Natural killer cell treated with Interleukin-12 subunit alpha and Interleukin-12 subunit beta and Interleukin-15 and Interleukin-18, amount 100 ng/mL, for 72 hours (primary cell): ENCODE measurements around the gene CALB2. TPM values are rescaled to one million over a fixed set of nuclear protein-coding genes. Genes with fewer than 3 reads are reported as not detected.
A peak's percentile ranks its signal among the peaks of the same experiment; 100 is the strongest.
"Not testable (repeated sequence)": the region's sequence is repeated elsewhere in the genome, so short reads cannot be mapped to it uniquely, and the experiment has no call there.

Experiments used
- ATAC-seq, 2 donors: fragments of 150-1000 bp; cut with Tn5 transposase in 1 of 2; sonication (Bioruptor Pico), chemical (Tn5 transposase) in 1 of 2; 2 replicates each; pipeline ENCODE4 v1.10.0; 2021
- DNase-seq: peaks from one replicate; pipeline ENCODE4 v3.0.0; 2022; ENCODE audit warnings: low spot score
- H3K27ac Mint-ChIP-seq, 2 donors: 1 replicate in 1 of 2; 2 replicates in 1 of 2; pipeline ENCODE4 v1.8.0; 2022; ENCODE audit warnings: mixed read lengths in 2 of 2, mild to moderate bottlenecking in 1 of 2, moderate library complexity in 1 of 2
- H3K27me3 Mint-ChIP-seq, 2 donors: 1 replicate in 1 of 2; 2 replicates in 1 of 2; pipeline ENCODE4 v1.8.0; 2022; ENCODE audit warnings: mixed read lengths in 2 of 2
- H3K36me3 Mint-ChIP-seq: one replicate; pipeline ENCODE4 v1.8.0; 2022; ENCODE audit warnings: mixed read lengths
- H3K4me1 Mint-ChIP-seq, 2 donors: 1 replicate in 1 of 2; 2 replicates in 1 of 2; pipeline ENCODE4 v1.8.0; 2022; ENCODE audit warnings: low read depth in 2 of 2, mixed read lengths in 2 of 2, mild to moderate bottlenecking in 1 of 2
- H3K4me3 Mint-ChIP-seq: one replicate; pipeline ENCODE4 v1.8.0; 2022; ENCODE audit warnings: mixed read lengths
- H3K9me3 Mint-ChIP-seq: 2 replicates; pipeline ENCODE4 v1.8.0; 2022; ENCODE audit warnings: mixed read lengths
- total RNA-seq, 2 donors: library from RNA; stranded (reverse); gene quantifications; one replicate each; pipeline ENCODE4 v1.2.3, GENCODE V29; 2022

CALB2 gene
- total RNA-seq, result not detected

GRCh38 chr16:71358464-71358998, at the start of gene CALB2:
Gene CALB2, plus strand, starts transcription at chr16:71358723. Its CDS starts 70 bp downstream, at chr16:71358793.
- Mint-ChIP-seq H3K4me3 (peak within 1 kb of the TSS; percentile 32), H3K36me3 (no peaks in the 10 kb centered on the region), H3K27me3 (peaks cover 6 to 22% of the 10 kb centered on the region in 2 donors), H3K9me3 (no peaks in the 10 kb centered on the region), H3K27ac (no peak within 1 kb of the TSS), H3K4me1 (no peaks in the 10 kb centered on the region)
- DNase-seq, result peak; percentile 56
- peak; percentile 81 to 85 for ATAC-seq

GRCh38 chr16:71311553-71312158, 46.9 kb upstream of the CALB2 start:
- no peaks in the 10 kb centered on the region for H3K9me3 Mint-ChIP-seq
- H3K4me1 Mint-ChIP-seq, result no peaks in the 10 kb centered on the region
- peaks cover 34 to 81% of the 10 kb centered on the region in 2 donors for H3K27me3 Mint-ChIP-seq
- no peaks in the 10 kb centered on the region for H3K36me3 Mint-ChIP-seq
- H3K4me3 Mint-ChIP-seq, result no peak overlapping the region
- no peak for DNase-seq
- ATAC-seq, result peak in 1 of 2 donors; percentile 45
- no peak overlapping the region for H3K27ac Mint-ChIP-seq

GRCh38 chr16:71313591-71313990, 44.9 kb upstream of the CALB2 start:
- not testable (repeated sequence) for H3K36me3 Mint-ChIP-seq, ATAC-seq, H3K4me1 Mint-ChIP-seq, H3K27ac Mint-ChIP-seq, H3K4me3 Mint-ChIP-seq, DNase-seq, H3K9me3 Mint-ChIP-seq
- peaks cover 31 to 74% of the 10 kb centered on the region in 2 donors for H3K27me3 Mint-ChIP-seq

GRCh38 chr16:71315269-71315668, 43.3 kb upstream of the CALB2 start:
- H3K4me1 Mint-ChIP-seq, result no peaks in the 10 kb centered on the region
- H3K27ac Mint-ChIP-seq, result no peak overlapping the region
- no peak overlapping the region for H3K4me3 Mint-ChIP-seq
- no peak for ATAC-seq
- DNase-seq, result no peak
- H3K9me3 Mint-ChIP-seq, result no peaks in the 10 kb centered on the region
- peaks cover 23 to 70% of the 10 kb centered on the region in 2 donors for H3K27me3 Mint-ChIP-seq
- H3K36me3 Mint-ChIP-seq, result no peaks in the 10 kb centered on the region

- Mint-ChIP-seq H3K9me3 (no peaks in the 10 kb centered on the region), H3K4me3 (no peak overlapping the region), H3K36me3 (no peaks in the 10 kb centered on the region), H3K27ac (no peak overlapping the region), H3K27me3 (peaks cover 22 to 45% of the 10 kb centered on the region in 2 donors), H3K4me1 (no peaks in the 10 kb centered on the region)
- no peak for DNase-seq
- ATAC-seq, result no peak
Measured at GRCh38 chr16:71319999-71320398, 38.5 kb upstream of the CALB2 start.

- H3K27me3 Mint-ChIP-seq, result peaks cover 30 to 42% of the 10 kb centered on the region in 2 donors
- no peak overlapping the region for H3K27ac Mint-ChIP-seq
- no peaks in the 10 kb centered on the region for H3K4me1 Mint-ChIP-seq
- DNase-seq (no peak), ATAC-seq (no peak)
- no peaks in the 10 kb centered on the region for H3K36me3 Mint-ChIP-seq
- no peak overlapping the region for H3K4me3 Mint-ChIP-seq
- no peaks in the 10 kb centered on the region for H3K9me3 Mint-ChIP-seq
Measured at GRCh38 chr16:71327720-71328119, 30.8 kb upstream of the CALB2 start.

GRCh38 chr16:71328151-71328550, 30.4 kb upstream of the CALB2 start:
- no peak for ATAC-seq
- Mint-ChIP-seq H3K4me1 (no peaks in the 10 kb centered on the region), H3K27me3 (peaks cover 30 to 42% of the 10 kb centered on the region in 2 donors), H3K27ac (no peak overlapping the region), H3K9me3 (no peaks in the 10 kb centered on the region), H3K36me3 (no peaks in the 10 kb centered on the region), H3K4me3 (no peak overlapping the region)
- DNase-seq, result no peak

- H3K4me1 Mint-ChIP-seq, result peaks cover 0 to 3% of the 10 kb centered on the region in 2 donors
- H3K9me3 Mint-ChIP-seq, result no peaks in the 10 kb centered on the region
- peaks cover 26 to 53% of the 10 kb centered on the region in 2 donors for H3K27me3 Mint-ChIP-seq
- no peak overlapping the region for H3K27ac Mint-ChIP-seq
- H3K36me3 Mint-ChIP-seq, result no peaks in the 10 kb centered on the region
- ATAC-seq (no peak), DNase-seq (no peak)
- no peak overlapping the region for H3K4me3 Mint-ChIP-seq
Measured at GRCh38 chr16:71337631-71338030, 20.9 kb upstream of the CALB2 start.

GRCh38 chr16:71338193-71338592, 20.3 kb upstream of the CALB2 start:
- ATAC-seq (no peak), DNase-seq (no peak)
- no peak overlapping the region for H3K27ac Mint-ChIP-seq
- H3K36me3 Mint-ChIP-seq, result no peaks in the 10 kb centered on the region
- peaks cover 26 to 53% of the 10 kb centered on the region in 2 donors for H3K27me3 Mint-ChIP-seq
- no peaks in the 10 kb centered on the region for H3K9me3 Mint-ChIP-seq
- no peak overlapping the region for H3K4me3 Mint-ChIP-seq
- peaks cover 0 to 3% of the 10 kb centered on the region in 2 donors for H3K4me1 Mint-ChIP-seq

GRCh38 chr16:71338632-71339031, 19.9 kb upstream of the CALB2 start:
- H3K9me3 Mint-ChIP-seq, result no peaks in the 10 kb centered on the region
- no peak overlapping the region for H3K4me3 Mint-ChIP-seq
- peaks cover 26 to 53% of the 10 kb centered on the region in 2 donors for H3K27me3 Mint-ChIP-seq
- no peak for ATAC-seq
- no peak overlapping the region for H3K27ac Mint-ChIP-seq
- no peak for DNase-seq
- peaks cover 0 to 3% of the 10 kb centered on the region in 2 donors for H3K4me1 Mint-ChIP-seq
- H3K36me3 Mint-ChIP-seq, result no peaks in the 10 kb centered on the region

- H3K4me3 Mint-ChIP-seq, result no peak overlapping the region
- no peaks in the 10 kb centered on the region for H3K36me3 Mint-ChIP-seq
Measured at GRCh38 chr16:71339236-71340171, 19.0 kb upstream of the CALB2 start.

GRCh38 chr16:71340406-71340805, 18.1 kb upstream of the CALB2 start:
- DNase-seq (no peak), ATAC-seq (no peak)
- no peaks in the 10 kb centered on the region for H3K9me3 Mint-ChIP-seq
- no peak overlapping the region for H3K4me3 Mint-ChIP-seq
- H3K36me3 Mint-ChIP-seq, result no peaks in the 10 kb centered on the region
- peaks cover 30 to 39% of the 10 kb centered on the region in 2 donors for H3K27me3 Mint-ChIP-seq
- no peak overlapping the region for H3K27ac Mint-ChIP-seq
- peaks cover 0 to 3% of the 10 kb centered on the region in 2 donors for H3K4me1 Mint-ChIP-seq

More at GRCh38 chr16:71339236-71340171, 19.0 kb upstream of the CALB2 start:
- no peak for DNase-seq
- peaks cover 0 to 3% of the 10 kb centered on the region in 2 donors for H3K4me1 Mint-ChIP-seq
- H3K9me3 Mint-ChIP-seq, result no peaks in the 10 kb centered on the region
- ATAC-seq, result no peak
- peaks cover 30 to 48% of the 10 kb centered on the region in 2 donors for H3K27me3 Mint-ChIP-seq
- no peak overlapping the region for H3K27ac Mint-ChIP-seq

GRCh38 chr16:71341881-71342280, 16.6 kb upstream of the CALB2 start:
- no peak for ATAC-seq
- Mint-ChIP-seq H3K36me3 (no peaks in the 10 kb centered on the region), H3K27me3 (peaks cover 25 to 31% of the 10 kb centered on the region in 2 donors), H3K9me3 (no peaks in the 10 kb centered on the region), H3K4me1 (peaks cover 0 to 3% of the 10 kb centered on the region in 2 donors), H3K27ac (no peak overlapping the region), H3K4me3 (no peak overlapping the region)
- no peak for DNase-seq

- peaks cover 0 to 3% of the 10 kb centered on the region in 2 donors for H3K4me1 Mint-ChIP-seq
- ATAC-seq (no peak), DNase-seq (no peak)
- H3K27ac Mint-ChIP-seq, result no peak overlapping the region
- no peaks in the 10 kb centered on the region for H3K36me3 Mint-ChIP-seq
- no peak overlapping the region for H3K4me3 Mint-ChIP-seq
- peaks cover 25 to 29% of the 10 kb centered on the region in 2 donors for H3K27me3 Mint-ChIP-seq
- H3K9me3 Mint-ChIP-seq, result no peaks in the 10 kb centered on the region
Measured at GRCh38 chr16:71343078-71343477, 15.4 kb upstream of the CALB2 start.
